GM18507 (cell line): ENCODE data around the gene FGD4.

ENCODE experiments used
- DNase-seq: peaks from one replicate; pipeline ENCODE4 v3.0.0; 2011; ENCODE audit warnings: low read depth; ENCODE audit not compliant: insufficient read length; ENCODE audit errors: extremely low spot score
- FAIRE-seq: peaks from 2 replicates; lab custom pipeline; 2011; peaks lifted over from hg19 to GRCh38; lab: Jason Lieb, UNC

Gene FGD4

GRCh38 chr12:32618115-32618514 lies 218.8 kb downstream of the FGD4 start:
- DNase-seq (no peak), FAIRE-seq (no peak)

GRCh38 chr12:32627976-32628375 lies 228.6 kb downstream of the FGD4 start:
- FAIRE-seq (no peak), DNase-seq (no peak)

- no peak for DNase-seq
- no peak for FAIRE-seq
These were observed 242.0 kb downstream of the FGD4 start for GRCh38 chr12:32641287-32641901.

- FAIRE-seq (no peak), DNase-seq (no peak)
These were observed 245.1 kb downstream of the FGD4 start for GRCh38 chr12:32644431-32644830.

- FAIRE-seq (no peak), DNase-seq (no peak)
These were observed 247.9 kb downstream of the FGD4 start for GRCh38 chr12:32647275-32647674.

GRCh38 chr12:32650508-32650907 lies 251.2 kb downstream of the FGD4 start:
- FAIRE-seq: no peak
- no peak for DNase-seq

- FAIRE-seq (no peak), DNase-seq (no peak)
These were observed 252.0 kb downstream of the FGD4 start for GRCh38 chr12:32651151-32651955.

- FAIRE-seq: no peak
- DNase-seq: no peak
These were observed 252.5 kb downstream of the FGD4 start for GRCh38 chr12:32651956-32652210.

GRCh38 chr12:32659908-32660440 lies 260.6 kb downstream of the FGD4 start:
- FAIRE-seq: no peak
- no peak for DNase-seq

- FAIRE-seq (no peak), DNase-seq (no peak)
These were observed 262.3 kb downstream of the FGD4 start for GRCh38 chr12:32661706-32662105.

- FAIRE-seq (no peak), DNase-seq (no peak)
These were observed 263.3 kb downstream of the FGD4 start for GRCh38 chr12:32662665-32663064.

- DNase-seq: no peak
- FAIRE-seq: no peak
These were observed 266.7 kb downstream of the FGD4 start for GRCh38 chr12:32666018-32666417.

- FAIRE-seq: no peak
These were observed 270.2 kb downstream of the FGD4 start for GRCh38 chr12:32669584-32669983.

GRCh38 chr12:32671930-32672780 lies 272.8 kb downstream of the FGD4 start:
- FAIRE-seq: peak; percentile 67
- DNase-seq: no peak

More at GRCh38 chr12:32669584-32669983, 270.2 kb downstream of the FGD4 start:
- no peak for DNase-seq

GRCh38 chr12:32679091-32679919 lies 279.9 kb downstream of the FGD4 start, which contains the start of gene DNM1L:
TSS of gene DNM1L (plus strand) at chr12:32679301. CDS start at chr12:32679364, 63 bp downstream.
- DNase-seq (peak; percentile 94), FAIRE-seq (peak; percentile 95)

- DNase-seq (no peak), FAIRE-seq (peak; percentile 24)
These were observed 280.5 kb downstream of the FGD4 start for GRCh38 chr12:32679920-32680237.

- FAIRE-seq: no peak
- DNase-seq: no peak
These were observed 281.4 kb downstream of the FGD4 start for GRCh38 chr12:32680787-32681186.

- no peak for FAIRE-seq
These were observed 281.9 kb downstream of the FGD4 start for GRCh38 chr12:32681272-32681671.

GRCh38 chr12:32686340-32686739 lies 287.0 kb downstream of the FGD4 start:
- DNase-seq: no peak

More at GRCh38 chr12:32681272-32681671, 281.9 kb downstream of the FGD4 start:
- DNase-seq: no peak

More at GRCh38 chr12:32686340-32686739, 287.0 kb downstream of the FGD4 start:
- FAIRE-seq: no peak
